Neutrophil (primary cell): ENCODE results near the gene QRICH1.

ENCODE experiments used
- H3K27ac ChIP-seq: fragments of 200-600 bp; sonication (generic); 2 replicates; pipeline ENCODE4 v1.5.1; 2016; ENCODE audit warnings: mild to moderate bottlenecking, moderate library complexity
- H3K27me3 ChIP-seq: fragments of 200-600 bp; sonication (generic); 2 replicates; pipeline ENCODE4 v1.6.0; 2016; ENCODE audit warnings: mild to moderate bottlenecking
- H3K36me3 ChIP-seq: fragments of 200-600 bp; sonication (generic); 2 replicates; pipeline ENCODE4 v1.5.1; 2017
- H3K4me1 ChIP-seq, 2 experiments: fragments of 200-600 bp in 1 of 2; sonication (generic) in 1 of 2; 1 replicate in 1 of 2; 2 replicates in 1 of 2; pipeline versions ENCODE4 v1.5.1 to v1.6.1; 2013 to 2016; ENCODE audit warnings: low read depth in 1 of 2, low read length in 1 of 2, mild to moderate bottlenecking in 1 of 2, moderate library complexity in 1 of 2; ENCODE audit not compliant: control insufficient read depth in 1 of 2, insufficient read depth in 1 of 2
- H3K4me3 ChIP-seq, 2 experiments: fragments of 200-600 bp in 1 of 2; sonication (generic) in 1 of 2; 1 replicate in 1 of 2; 2 replicates in 1 of 2; pipeline ENCODE4 v1.5.1; 2013 to 2016; ENCODE audit warnings: low read depth in 1 of 2, low read length in 1 of 2, mild to moderate bottlenecking in 1 of 2, moderate library complexity in 1 of 2
- H3K9me3 ChIP-seq: fragments of 200-600 bp; sonication (generic); 2 replicates; pipeline ENCODE4 v1.5.1; 2016
- CTCF ChIP-seq: fragments of 200-600 bp; sonication (generic); IDR thresholded peaks from 2 replicates; pipeline ENCODE4 v1.5.1; 2016; ENCODE audit warnings: antibody characterized with exemption

The QRICH1 gene

DNA sequence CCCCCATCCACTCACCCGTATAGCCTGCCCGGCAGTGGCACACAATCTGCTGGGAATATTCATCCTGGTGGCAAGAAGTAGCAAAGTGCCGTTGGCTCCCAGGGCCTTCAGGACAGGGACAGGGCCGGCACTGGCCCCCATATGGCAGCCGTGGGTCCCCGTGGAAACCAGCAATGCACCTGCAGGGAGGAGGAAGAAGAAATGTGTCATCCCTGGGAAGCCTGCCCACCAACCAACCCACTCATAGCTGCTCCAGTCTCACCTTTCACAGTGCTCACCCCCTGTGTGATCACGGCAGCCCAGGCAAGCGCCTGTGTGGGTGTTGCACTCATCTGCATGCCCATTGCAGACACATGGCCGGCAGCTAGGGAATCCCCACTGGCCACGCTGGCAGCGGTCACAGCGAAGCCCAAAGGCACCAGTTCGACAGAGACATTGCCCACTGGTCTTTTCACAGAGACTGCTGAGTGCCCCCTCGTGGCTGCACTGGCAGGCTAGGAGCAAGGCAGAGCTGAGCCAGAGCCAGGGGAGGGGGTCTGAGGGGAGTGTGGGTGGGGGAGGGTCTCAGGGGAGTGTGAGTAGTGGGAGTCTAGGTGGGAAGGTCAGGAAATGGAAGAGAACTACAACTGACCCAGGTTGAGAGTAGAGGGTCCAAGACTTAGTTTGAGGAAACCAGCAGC lies 31.3 kb upstream of the QRICH1 start:
- no peak for TF ChIP-seq CTCF
- Histone ChIP-seq H3K27ac (no peak overlapping the region), H3K36me3 (no peaks in the 10 kb centered on the region), H3K27me3 (no peaks in the 10 kb centered on the region), H3K9me3 (no peaks in the 10 kb centered on the region), H3K4me3 (no peak overlapping the region), H3K4me1 (peaks cover 2 to 12% of the 10 kb centered on the region in 2 experiments)

DNA sequence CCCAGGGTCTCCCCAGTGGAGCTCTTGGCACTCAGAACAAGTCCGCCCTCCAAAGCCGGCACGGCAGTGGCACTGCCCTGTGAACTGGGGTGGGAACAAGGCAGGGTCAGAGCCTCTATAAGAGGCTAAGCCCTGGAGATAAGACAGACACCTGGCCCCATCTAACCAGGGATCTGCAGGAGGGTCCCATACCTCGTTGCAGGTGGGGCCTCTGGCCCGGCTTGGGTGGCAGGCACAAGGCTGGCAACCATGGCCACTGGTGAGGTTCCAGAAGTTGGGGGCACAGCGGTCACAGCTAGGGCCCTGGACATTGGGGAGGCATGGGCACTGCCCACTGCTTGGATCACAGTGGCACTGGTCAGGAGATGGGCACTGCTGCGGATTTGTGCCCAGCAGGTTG lies 30.3 kb upstream of the QRICH1 start:
- Histone ChIP-seq H3K9me3 (no peaks in the 10 kb centered on the region), H3K4me1 (peaks cover 11 to 22% of the 10 kb centered on the region in 2 experiments), H3K4me3 (no peak overlapping the region), H3K36me3 (no peaks in the 10 kb centered on the region), H3K27ac (no peak overlapping the region), H3K27me3 (no peaks in the 10 kb centered on the region)
- TF ChIP-seq CTCF = no peak

DNA sequence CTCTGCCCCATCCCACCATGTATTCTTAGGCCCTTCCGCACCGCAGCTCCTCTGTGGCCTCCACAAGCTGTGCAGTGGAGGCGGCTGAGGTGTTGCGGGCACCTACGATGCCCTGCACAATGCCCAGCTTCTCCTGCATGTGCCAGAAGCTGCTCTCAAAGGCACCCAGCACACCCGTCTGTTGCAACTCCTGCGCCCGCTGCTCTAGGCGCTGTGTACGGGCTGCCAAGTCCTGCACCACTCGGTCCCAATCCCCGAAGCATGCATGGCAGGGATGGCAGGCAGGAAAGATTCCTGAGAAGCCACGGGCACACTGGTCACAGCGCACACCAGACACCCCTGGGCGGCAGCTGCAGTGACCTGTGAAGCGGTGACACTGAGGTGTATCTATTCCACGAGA lies 29.8 kb upstream of the QRICH1 start:
- Histone ChIP-seq H3K27ac (no peak overlapping the region), H3K4me1 (peaks cover 13 to 25% of the 10 kb centered on the region in 2 experiments), H3K4me3 (no peak overlapping the region), H3K27me3 (no peaks in the 10 kb centered on the region), H3K9me3 (no peaks in the 10 kb centered on the region), H3K36me3 (peaks cover 4% of the 10 kb centered on the region)
- TF ChIP-seq CTCF = no peak

DNA sequence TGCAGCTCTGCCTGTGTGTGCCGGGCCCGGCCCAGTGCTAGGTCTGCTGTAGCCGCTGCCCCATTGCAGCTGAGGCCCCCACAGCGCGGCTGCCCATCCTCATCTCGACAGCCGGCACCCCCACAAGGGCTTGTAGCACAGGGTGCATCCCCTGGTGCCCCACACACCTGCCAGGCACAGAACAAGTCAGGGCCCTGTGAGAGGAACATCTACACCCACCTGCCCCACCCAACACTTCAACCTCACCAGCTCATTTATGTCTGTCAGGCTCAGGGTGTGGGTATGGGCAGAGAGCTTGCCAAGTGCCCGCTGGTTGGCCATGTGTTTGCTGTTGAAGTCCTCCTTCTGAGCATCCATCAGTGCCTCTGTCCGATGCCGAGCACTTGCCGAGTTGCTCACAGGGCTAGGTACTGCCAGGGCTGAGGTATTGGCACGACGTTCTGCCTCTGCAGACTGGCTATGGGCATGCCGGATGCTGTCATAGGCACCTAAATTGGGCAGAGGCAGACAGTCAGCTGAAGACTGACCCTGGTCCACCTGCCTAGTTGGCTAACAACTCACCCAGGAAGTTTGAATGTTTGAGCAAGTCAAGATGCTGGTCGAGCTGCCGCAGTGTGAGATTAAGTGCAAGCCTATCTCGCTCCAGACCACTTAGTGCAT lies 29.1 kb upstream of the QRICH1 start:
- Histone ChIP-seq H3K27ac (no peak overlapping the region), H3K36me3 (peaks cover 11% of the 10 kb centered on the region), H3K4me3 (no peak overlapping the region), H3K27me3 (no peaks in the 10 kb centered on the region), H3K4me1 (peaks cover 13 to 25% of the 10 kb centered on the region in 2 experiments), H3K9me3 (no peaks in the 10 kb centered on the region)
- TF ChIP-seq CTCF = no peak

DNA sequence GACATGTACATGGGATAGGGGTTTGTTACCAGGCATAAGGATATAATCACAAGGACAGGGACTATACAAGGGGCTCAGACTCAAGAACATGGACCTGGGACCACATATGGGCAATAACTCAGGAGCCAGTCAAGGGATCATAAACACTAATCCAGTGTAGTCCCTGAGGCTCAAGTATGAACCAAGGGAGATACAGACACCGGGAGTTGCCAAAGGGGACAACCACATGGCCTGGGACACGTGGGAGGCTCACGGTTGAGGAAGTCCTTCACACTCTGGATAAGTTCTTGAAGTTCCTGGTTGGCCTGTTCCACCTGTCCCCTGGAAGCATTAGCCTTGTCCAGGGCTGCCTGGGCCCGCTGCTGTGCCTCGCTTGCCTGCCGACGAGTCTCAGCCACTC lies 28.6 kb upstream of the QRICH1 start:
- peaks cover 17% of the 10 kb centered on the region for H3K36me3 ChIP-seq

More for the DNA sequence above, 28.6 kb upstream of the QRICH1 start:
- no peaks in the 10 kb centered on the region for H3K9me3 ChIP-seq
- H3K27ac ChIP-seq = no peak overlapping the region
- peaks cover 13 to 25% of the 10 kb centered on the region in 2 experiments for H3K4me1 ChIP-seq
- no peak overlapping the region for H3K4me3 ChIP-seq
- no peak for TF ChIP-seq CTCF
- no peaks in the 10 kb centered on the region for H3K27me3 ChIP-seq
